Measurements from ENCODE around the gene TTYH3.
"Not testable (repeated sequence)": the region's sequence is repeated elsewhere in the genome, so short reads cannot be mapped to it uniquely, and the experiment has no call there.

TTYH3 gene

DNA sequence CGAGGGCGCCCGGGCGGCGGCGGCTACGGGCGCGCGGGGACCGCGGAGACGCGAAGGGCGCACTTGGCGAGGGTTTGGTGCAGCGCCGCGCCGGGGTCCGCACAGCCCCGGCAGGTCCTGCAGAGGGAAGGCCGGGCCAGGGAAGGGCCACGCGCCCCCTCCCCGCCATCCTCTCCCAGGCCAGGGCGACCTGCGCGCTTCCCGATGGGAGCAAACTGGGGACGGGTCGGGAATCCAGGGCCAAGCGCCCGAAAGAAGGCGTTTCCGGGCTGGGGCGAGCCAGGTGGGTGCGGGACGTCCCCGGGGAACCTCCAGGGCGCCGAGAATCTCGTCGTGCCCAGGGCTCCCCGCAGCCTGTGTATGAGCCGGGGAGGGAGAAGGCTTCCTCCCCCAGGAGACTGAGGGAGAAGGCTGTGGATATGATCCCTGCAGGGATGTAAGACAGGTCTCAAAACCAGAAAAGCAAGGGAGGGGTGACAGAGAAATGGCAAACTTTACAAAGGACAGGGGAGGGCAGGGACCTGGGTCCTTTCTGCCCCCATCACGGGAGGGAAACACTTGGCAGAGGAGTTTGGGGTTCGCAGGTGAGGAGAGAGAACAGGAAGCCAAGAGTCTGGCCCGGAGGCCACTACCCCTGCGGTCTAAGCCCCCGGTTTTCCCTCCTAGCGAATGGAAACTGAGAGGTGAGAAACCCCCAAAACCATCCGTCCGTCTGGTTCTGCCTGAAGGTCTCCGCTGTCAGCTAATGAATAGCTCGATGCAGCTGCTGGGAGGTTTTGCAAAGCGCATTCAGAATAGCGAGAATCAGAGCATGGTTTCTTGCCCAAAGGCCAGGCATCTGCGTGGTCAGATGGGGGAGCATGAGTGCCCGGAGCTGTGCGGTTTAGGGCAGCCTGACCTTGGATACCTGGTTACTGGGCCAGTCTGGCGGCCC lies 56.9 kb downstream of the TTYH3 start:
- DNase-seq (ENCODE audit: low read depth in 2 of 2): no peak

- DNase-seq (ENCODE audit: low read depth in 2 of 2): no peak
Observed at GRCh38 chr7:2689343-2689847, 57.6 kb downstream of the TTYH3 start.

GRCh38 chr7:2689951-2690705 lies 58.3 kb downstream of the TTYH3 start:
- no peak for DNase-seq (ENCODE audit: low read depth in 2 of 2)

DNA sequence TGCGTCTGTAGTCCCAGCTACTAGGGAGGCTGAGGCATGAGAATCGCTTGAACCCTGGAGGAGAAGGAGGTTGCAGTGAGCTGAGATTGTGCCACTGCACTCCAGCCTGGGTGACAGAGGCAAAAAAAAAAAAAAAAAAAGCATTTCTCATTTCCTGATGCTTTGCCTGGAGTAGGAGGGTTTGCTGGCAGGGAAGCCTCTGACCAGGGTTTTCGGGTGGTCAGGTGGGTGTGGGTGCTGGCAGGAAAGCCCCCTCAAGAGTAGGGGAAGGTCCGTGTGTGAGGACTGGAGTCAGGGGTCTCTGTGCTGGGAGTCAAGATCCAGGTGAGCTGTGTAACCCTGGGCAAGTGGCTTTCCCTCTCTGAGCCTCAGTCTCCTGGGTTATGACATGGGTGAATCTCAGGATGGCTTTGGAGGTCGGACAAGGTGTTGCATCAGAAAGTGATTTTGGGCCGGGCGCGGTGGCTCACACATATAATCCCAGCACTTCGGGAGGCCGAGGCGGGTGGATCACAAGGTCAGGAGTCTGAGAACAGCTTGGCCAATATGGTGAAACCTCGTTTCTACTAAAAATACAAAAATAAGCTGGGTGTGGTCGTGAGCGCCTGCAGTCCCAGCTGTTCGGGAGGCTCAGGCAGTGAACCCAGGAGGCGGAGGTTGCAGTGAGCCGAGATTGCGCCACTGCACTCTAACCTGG lies 59.4 kb downstream of the TTYH3 start:
- DNase-seq (ENCODE audit: low read depth in 2 of 2): no peak

DNA sequence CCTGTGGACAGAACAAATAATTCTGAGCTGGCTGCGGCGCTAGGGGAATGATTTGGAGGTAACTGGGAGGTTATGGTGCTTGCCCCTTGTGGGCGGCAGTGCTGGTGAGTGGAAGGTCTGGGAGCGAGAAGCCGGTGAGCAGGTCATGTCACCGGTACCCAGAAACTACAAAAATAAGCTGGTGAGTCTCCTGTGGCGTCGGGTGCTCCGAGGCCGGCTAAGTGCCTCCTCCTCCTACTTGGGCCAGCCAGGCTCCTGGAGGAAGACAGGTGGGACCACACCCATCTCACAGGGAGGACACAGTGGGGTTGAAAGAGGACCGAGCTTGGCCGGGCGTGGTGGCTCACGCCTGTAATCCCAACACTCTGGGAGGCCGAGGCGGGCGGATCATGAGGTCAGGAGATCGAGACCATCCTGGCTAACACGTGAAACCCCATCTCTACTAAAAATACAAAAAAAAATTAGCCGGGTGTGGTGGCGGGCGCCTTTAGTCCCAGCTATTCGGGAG lies 60.2 kb downstream of the TTYH3 start:
- DNase-seq (ENCODE audit: low read depth in 2 of 2): not testable (repeated sequence)

DNA sequence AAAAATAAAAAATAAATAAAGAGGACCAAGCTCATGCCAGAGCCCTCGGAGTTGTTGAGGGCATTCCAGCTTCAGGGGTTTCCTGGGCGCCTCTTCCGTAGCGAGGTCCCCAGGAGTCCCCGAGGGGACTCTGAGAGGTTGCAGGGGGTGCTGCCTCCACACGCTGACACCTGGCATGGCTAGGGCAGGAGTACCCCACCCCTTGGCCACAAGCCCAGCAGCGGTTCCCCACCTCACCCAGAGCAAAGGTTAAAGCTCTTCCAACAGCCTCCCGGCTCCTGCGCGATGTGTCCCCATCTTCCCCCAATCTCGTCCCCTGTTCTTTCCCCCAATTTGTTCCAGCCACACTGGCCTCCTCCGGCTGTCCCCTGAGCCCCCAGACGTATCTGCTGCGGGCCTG lies 60.8 kb downstream of the TTYH3 start:
- DNase-seq (ENCODE audit: low read depth in 2 of 2): no peak

DNA sequence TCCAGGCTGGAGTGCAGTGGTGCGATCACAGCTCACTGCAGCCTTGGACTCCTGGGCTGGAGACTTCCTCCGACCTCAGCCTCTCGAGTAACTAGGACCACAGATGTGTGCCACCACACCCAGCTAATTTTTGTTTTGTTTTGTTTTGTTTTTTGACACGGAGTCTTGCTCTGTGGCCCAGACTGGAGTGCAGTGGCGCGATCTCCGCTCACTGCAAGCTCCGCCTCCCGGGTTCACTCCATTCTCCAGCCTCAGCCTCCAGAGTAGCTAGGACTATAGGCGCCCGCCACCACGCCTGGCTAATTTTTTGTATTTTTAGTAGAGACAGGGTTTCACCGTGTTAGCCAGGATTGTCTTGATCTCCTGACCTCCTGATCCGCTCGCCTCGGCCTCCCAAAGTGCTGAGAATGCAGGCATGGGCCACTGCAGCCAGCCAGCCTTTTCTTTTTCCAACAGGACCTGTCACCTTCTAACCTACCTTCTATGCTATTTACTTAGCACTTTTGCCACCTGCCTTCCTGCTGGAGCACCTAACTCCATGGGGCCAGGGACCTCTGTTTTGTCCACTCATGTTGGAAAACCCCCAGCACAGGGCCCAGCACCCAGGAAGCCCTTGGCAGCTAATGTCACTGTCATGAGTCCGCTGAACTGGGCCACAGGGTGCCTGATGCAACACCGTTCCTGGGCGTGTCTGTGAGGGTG lies 61.8 kb downstream of the TTYH3 start:
- not testable (repeated sequence) for DNase-seq (ENCODE audit: low read depth in 2 of 2)

DNA sequence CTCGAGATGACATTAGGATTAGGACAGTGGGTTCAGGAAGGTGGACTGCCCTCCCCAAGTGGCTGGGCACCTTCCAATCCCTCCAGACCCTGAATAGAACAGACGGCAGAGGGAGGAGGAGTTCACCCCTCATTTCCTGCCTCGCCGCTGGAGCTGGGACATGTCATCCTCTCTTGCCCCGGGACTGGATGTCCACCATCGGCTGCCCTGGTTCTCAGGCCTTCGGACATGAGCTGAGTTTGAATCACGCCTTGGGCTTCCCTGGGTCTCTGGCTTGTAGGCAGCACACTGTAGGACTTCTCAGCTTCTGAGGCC lies 62.3 kb downstream of the TTYH3 start:
- not testable (repeated sequence) for DNase-seq (ENCODE audit: low read depth in 2 of 2)

- DNase-seq (ENCODE audit: low read depth in 2 of 2): peak; percentile 57 to 61
Observed at GRCh38 chr7:2698581-2699288, 66.9 kb downstream of the TTYH3 start.

- DNase-seq (ENCODE audit: low read depth in 2 of 2): no peak
Observed at GRCh38 chr7:2699289-2699620, 67.5 kb downstream of the TTYH3 start.

DNA sequence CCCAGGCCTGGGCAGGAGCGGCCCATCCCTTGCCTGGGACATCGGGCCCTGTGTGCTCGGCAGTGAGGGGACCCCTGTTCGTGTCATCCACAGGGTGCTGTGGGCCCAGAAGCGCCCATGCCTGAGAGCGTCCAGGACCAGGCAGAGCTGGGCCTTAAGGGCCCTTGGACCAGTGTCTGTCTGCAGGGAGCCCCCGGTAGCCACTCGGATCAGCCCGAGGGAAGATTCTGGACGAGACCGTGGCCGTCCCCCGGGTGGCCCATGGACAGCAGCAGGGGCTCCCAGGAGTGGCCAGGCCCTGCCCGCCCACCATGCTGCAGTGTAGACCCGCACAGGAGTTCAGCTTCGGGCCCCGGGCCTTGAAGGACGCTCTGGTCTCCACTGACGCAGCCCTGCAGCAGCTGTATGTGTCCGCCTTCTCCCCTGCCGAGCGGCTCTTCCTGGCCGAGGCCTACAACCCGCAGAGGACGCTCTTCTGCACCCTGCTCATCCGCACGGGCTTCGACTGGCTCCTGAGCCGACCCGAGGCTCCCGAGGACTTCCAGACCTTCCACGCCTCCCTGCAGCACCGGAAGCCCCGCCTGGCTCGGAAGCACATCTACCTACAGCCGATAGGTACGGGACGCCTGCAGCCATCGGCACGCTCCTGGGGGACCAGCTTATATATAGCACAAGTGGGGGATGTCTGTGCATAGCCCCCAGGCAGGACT lies 68.5 kb downstream of the TTYH3 start:
- no peak for DNase-seq (ENCODE audit: low read depth in 2 of 2)

DNA sequence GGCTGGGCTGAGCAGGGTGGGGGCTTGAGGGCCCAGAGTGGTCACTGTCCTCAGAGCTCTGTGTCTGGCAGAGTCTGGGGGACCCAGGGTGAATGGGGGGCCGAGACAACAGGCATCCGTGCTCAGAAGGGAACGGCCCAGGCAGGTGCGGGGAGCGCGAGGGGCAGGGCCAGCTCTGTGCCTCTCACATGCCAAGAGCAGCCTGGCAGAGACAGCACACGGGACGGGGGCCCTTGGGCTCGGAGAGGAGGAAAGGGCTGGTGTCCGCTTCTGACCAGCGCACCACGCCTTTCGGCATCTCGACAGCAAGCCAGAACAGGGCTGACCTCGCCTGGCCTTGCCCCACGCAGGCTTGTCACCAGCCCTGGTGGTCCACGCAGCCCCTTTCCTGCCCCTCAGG lies 69.6 kb downstream of the TTYH3 start:
- no peak for DNase-seq (ENCODE audit: low read depth in 2 of 2)

GRCh38 chr7:2701832-2702593 lies 70.2 kb downstream of the TTYH3 start:
- no peak for DNase-seq (ENCODE audit: low read depth in 2 of 2)

DNA sequence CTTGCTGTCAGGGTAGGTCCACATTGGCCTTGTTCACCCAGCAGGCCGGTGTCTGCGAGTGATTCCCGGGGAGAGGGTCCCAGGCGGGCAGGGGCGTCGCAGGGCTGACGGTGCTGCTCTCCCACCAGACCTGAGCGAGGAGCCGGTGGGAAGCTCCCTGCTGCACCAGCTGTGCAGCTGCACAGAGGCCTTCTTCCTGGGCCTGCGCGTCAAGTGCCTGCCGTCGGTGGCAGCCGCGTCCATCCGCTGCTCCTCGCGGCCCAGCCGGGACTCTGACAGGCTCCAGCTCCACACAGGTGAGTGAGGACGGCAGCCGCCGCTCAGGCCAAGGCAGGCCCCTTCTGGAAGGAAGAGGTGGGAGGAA lies 70.8 kb downstream of the TTYH3 start:
- no peak for DNase-seq (ENCODE audit: low read depth in 2 of 2)

DNA sequence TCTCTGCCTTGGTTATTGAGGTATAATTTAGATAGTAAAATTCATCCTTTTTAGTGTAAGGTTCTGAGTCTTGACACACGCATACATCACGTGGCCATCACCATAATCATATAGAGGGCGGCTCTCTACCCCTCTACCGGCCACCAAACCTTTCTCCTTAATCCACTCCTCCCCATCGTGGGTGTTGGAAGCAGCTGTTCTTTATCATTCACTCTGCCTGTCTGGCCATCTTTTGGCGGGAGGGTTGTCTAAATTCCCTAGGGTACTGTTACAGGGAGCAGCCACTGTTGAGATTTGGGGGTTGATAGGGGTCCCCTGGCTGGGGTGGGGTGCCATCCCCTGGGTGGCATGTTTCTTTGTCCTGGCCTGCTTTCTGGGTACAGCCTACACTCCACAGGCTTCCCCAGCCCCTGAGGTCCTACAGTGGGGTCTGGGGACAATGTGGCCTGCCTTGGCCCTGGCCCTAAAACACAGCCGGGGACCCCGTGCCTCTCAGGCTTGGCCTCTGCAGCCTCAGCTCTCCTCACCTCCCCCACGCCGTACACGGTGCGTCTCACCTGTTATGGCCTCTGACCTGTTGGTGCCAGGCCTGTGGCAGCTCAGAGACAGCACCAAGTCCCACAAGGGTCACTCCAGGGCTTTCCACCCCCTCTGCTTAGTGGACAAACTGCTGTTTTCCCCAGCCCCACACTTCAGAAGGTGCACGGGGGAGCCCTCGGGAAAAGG lies 73.7 kb downstream of the TTYH3 start:
- no peak for DNase-seq (ENCODE audit: low read depth in 2 of 2)

- no peak for DNase-seq (ENCODE audit: low read depth in 2 of 2)
Observed at GRCh38 chr7:2706685-2707126, 74.9 kb downstream of the TTYH3 start.

DNA sequence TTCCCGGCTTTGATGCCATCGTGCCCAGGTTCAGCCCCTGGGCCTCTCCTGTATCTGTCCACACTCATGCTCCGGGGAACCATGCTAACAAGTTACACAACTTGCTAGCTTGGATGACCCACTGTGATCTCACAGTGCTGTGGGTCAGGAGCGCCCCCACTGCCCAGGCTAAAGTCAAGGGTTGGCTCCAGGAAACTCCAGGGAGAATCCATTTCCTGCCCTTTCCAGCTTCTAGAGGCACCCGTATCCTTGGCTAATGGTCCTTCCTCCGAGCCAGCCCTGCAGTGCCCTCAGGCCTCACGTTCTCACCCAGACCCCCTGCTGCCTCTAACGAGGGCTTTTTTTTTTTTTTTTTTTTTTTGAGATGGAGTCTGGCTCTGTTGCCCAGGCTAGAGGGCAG lies 75.7 kb downstream of the TTYH3 start:
- no peak for DNase-seq (ENCODE audit: low read depth in 2 of 2)

DNA sequence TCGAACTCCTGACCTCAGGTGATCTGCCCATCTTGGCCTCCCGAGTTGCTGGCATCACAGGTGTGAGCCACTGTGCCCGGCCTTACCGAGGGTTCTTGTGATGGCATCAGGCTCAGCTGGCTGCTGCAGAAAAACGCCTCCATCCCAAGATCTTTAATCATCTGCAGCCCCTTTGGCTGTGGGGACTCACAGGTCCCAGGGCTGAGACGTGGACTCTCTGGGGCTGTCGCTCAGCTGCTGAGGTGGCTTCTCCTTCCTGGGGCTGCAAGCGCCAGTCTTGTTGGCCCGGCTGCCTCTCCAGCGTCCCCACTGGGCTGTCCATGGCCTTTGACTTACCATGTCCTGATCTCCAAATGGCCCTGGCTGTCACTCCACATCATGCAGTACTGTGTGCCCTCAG lies 76.3 kb downstream of the TTYH3 start:
- DNase-seq (ENCODE audit: low read depth in 2 of 2): no peak

All from stimulated activated CD8-positive, alpha-beta memory T cell treated with anti-CD3 and anti-CD28 coated beads, Interleukin-2, amount 100 ng/mL, for 48 hours (primary cell).